Neural crest cell (in vitro differentiated cells): Measurements from ENCODE around the gene TPCN1. TPM values are rescaled to one million over a fixed set of nuclear protein-coding genes. Genes with fewer than 3 reads are reported as not detected.
A peak's percentile ranks its signal among the peaks of the same experiment; 100 is the strongest.

Source experiments
- DNase-seq: peaks from one replicate; pipeline ENCODE4 v3.0.0; 2021; ENCODE audit warnings: low read depth, mixed read lengths, low spot score
- H3K27ac Mint-ChIP-seq: one replicate; pipeline ENCODE4 v1.8.0; 2021; ENCODE audit warnings: mild to moderate bottlenecking, mixed read lengths; ENCODE audit not compliant: unreplicated experiment
- H3K27me3 Mint-ChIP-seq: 2 replicates; pipeline ENCODE4 v1.8.0; 2021; ENCODE audit warnings: low read depth, mild to moderate bottlenecking, mixed read lengths
- H3K36me3 Mint-ChIP-seq: 2 replicates; pipeline ENCODE4 v1.8.0; 2021; ENCODE audit warnings: low read depth, mild to moderate bottlenecking, mixed read lengths
- H3K4me1 Mint-ChIP-seq: 2 replicates; pipeline ENCODE4 v1.8.0; 2021; ENCODE audit warnings: mixed read lengths
- H3K4me3 Mint-ChIP-seq: one replicate; pipeline ENCODE4 v1.8.0; 2021; ENCODE audit warnings: mild to moderate bottlenecking, mixed read lengths
- H3K9me3 Mint-ChIP-seq: 2 replicates; pipeline ENCODE4 v1.8.0; 2021; ENCODE audit warnings: mixed read lengths
- CTCF ChIP-seq: fragments of 200-600 bp; sonication (generic); conservative IDR thresholded peaks from 2 replicates; pipeline ENCODE4 v1.5.0; 2021; ENCODE audit warnings: antibody characterized with exemption, mild to moderate bottlenecking
- total RNA-seq: library from RNA; stranded (reverse); gene quantifications from 2 replicates; pipeline ENCODE4 v1.2.1, GENCODE V29; 2021

TPCN1 gene
- total RNA-seq, 1 donor from 2014 or later, result 18.3 TPM

GRCh38 chr12:113190761-113191160, 30.5 kb upstream of the TPCN1 start:
- H3K4me3 Mint-ChIP-seq, result peak overlapping the region; percentile 76
- H3K4me1 Mint-ChIP-seq, result peaks cover 39% of the 10 kb centered on the region
- no peaks in the 10 kb centered on the region for H3K27me3 Mint-ChIP-seq
- peaks cover 10% of the 10 kb centered on the region for H3K36me3 Mint-ChIP-seq
- H3K9me3 Mint-ChIP-seq, result no peaks in the 10 kb centered on the region
- no peak for DNase-seq
- peak overlapping the region; percentile 96 for H3K27ac Mint-ChIP-seq
- no peak for TF ChIP-seq CTCF

DNA sequence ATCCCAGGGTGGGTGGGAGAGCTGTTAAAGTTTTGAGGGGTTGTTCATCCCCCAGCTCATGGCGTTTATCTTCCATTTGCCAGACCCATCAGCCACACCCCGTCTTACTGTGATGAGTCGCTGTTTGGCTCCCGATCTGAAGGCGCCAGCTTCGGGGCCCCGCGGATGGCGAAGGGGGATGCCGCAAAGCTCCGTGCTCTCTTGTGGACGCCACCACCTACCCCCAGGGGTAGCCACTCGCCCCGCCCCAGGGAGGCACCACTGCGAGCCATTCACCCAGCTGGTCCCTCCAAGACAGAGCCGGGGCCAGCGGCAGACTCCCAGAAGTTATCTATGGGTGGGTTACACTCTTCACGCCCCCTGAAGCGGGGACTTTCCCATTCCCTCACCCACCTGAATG, 30.0 kb upstream of the TPCN1 start:
- H3K4me1 Mint-ChIP-seq, result peaks cover 36% of the 10 kb centered on the region
- H3K27ac Mint-ChIP-seq, result no peak overlapping the region
- H3K36me3 Mint-ChIP-seq, result peaks cover 10% of the 10 kb centered on the region
- no peak for DNase-seq
- H3K4me3 Mint-ChIP-seq, result no peak overlapping the region
- H3K9me3 Mint-ChIP-seq, result no peaks in the 10 kb centered on the region
- no peak for TF ChIP-seq CTCF
- no peaks in the 10 kb centered on the region for H3K27me3 Mint-ChIP-seq

GRCh38 chr12:113194971-113195391, 26.3 kb upstream of the TPCN1 start:
- H3K36me3 Mint-ChIP-seq, result peaks cover 6% of the 10 kb centered on the region
- DNase-seq, result no peak
- H3K9me3 Mint-ChIP-seq, result no peaks in the 10 kb centered on the region
- TF ChIP-seq CTCF, result no peak
- no peak overlapping the region for H3K4me3 Mint-ChIP-seq
- no peak overlapping the region for H3K27ac Mint-ChIP-seq
- H3K27me3 Mint-ChIP-seq, result no peaks in the 10 kb centered on the region
- H3K4me1 Mint-ChIP-seq, result peaks cover 25% of the 10 kb centered on the region

GRCh38 chr12:113195598-113195997, 25.7 kb upstream of the TPCN1 start:
- Mint-ChIP-seq H3K4me1 (peaks cover 22% of the 10 kb centered on the region), H3K36me3 (peaks cover 4% of the 10 kb centered on the region), H3K4me3 (no peak overlapping the region), H3K9me3 (no peaks in the 10 kb centered on the region), H3K27ac (peak overlapping the region; percentile 59), H3K27me3 (no peaks in the 10 kb centered on the region)
- TF ChIP-seq CTCF, result no peak
- no peak for DNase-seq

- H3K27ac Mint-ChIP-seq, result no peak overlapping the region
- no peaks in the 10 kb centered on the region for H3K9me3 Mint-ChIP-seq
- peaks cover 18% of the 10 kb centered on the region for H3K4me1 Mint-ChIP-seq
- DNase-seq, result no peak
- H3K36me3 Mint-ChIP-seq, result no peaks in the 10 kb centered on the region
- H3K27me3 Mint-ChIP-seq, result no peaks in the 10 kb centered on the region
- H3K4me3 Mint-ChIP-seq, result peak overlapping the region; percentile 66
- TF ChIP-seq CTCF, result no peak
Observed at GRCh38 chr12:113196582-113196981, 24.7 kb upstream of the TPCN1 start.

- H3K27ac Mint-ChIP-seq, result peak overlapping the region; percentile 43
- DNase-seq, result peak; percentile 43
- H3K36me3 Mint-ChIP-seq, result no peaks in the 10 kb centered on the region
- H3K9me3 Mint-ChIP-seq, result no peaks in the 10 kb centered on the region
- H3K4me3 Mint-ChIP-seq, result peak overlapping the region; percentile 66
- peaks cover 16% of the 10 kb centered on the region for H3K4me1 Mint-ChIP-seq
- no peaks in the 10 kb centered on the region for H3K27me3 Mint-ChIP-seq
- peak; percentile 69 for TF ChIP-seq CTCF
Observed at GRCh38 chr12:113196990-113197389, 24.3 kb upstream of the TPCN1 start.
